A549 (cell line): Measurements from ENCODE around the gene CYB561.

Experiments used
- CHD2 ChIP-seq: fragments of 150-350 bp; IDR thresholded peaks from 2 replicates; pipeline ENCODE4 v1.6.1; 2014; ENCODE audit warnings: low read length; ENCODE audit not compliant: partially characterized antibody
- CTCF ChIP-seq: fragments of >200 bp; sonication (Bioruptor Twin); formaldehyde crosslinking; IDR thresholded peaks from 3 replicates; pipeline ENCODE4 v1.5.1; 2016
- MYC ChIP-seq: IDR thresholded peaks from 2 replicates; pipeline ENCODE4 v1.6.1; 2012; ENCODE audit warnings: mild to moderate bottlenecking, inconsistent platforms, low read length, improper control_type of control experiment, borderline replicate concordance
- NR3C1 ChIP-seq: fragments of >200 bp; sonication (Bioruptor Twin); formaldehyde crosslinking; IDR thresholded peaks from 3 replicates; pipeline ENCODE4 v1.6.1; 2017
- SMC3 ChIP-seq: fragments of >200 bp; sonication (Bioruptor Twin); formaldehyde crosslinking; IDR thresholded peaks from 3 replicates; pipeline ENCODE4 v1.6.1; 2018; ENCODE audit warnings: inconsistent platforms
- USF2 ChIP-seq: fragments of 450-650 bp; IDR thresholded peaks from 2 replicates; pipeline ENCODE4 v1.6.1; 2014; ENCODE audit warnings: antibody characterized with exemption
- ZFP36 ChIP-seq: fragments of 450-650 bp; IDR thresholded peaks from 2 replicates; pipeline ENCODE4 v1.6.1; 2014; ENCODE audit warnings: borderline replicate concordance; ENCODE audit not compliant: partially characterized antibody

DNA sequence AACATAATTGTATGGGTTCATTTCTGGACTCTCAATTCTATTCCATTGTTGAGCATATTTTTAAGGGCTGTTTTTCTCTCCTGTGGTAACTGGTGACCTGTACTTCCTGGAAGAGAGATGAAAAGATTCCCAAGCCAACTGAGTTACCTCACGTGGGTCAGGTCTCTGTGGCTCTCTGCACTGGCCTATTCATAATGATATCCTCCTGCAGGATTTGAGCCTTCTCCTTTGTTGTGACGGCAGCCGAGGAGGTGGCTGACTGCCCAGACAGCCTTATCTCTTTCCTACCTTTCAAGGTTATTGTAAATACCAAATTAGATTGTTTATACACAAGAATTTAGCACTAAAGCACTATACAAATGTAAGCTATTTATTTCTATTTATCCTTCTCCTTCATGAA, 28.1 kb upstream of the CYB561 start:
- no peak for TF ChIP-seq ZFP36
- no peak for TF ChIP-seq MYC
- TF ChIP-seq SMC3 = no peak
- no peak for TF ChIP-seq USF2
- no peak for TF ChIP-seq CTCF
- TF ChIP-seq NR3C1 = no peak
- no peak for TF ChIP-seq CHD2
